Neuronal stem cell (in vitro differentiated cells): ENCODE data around the gene ARSG.
"Not testable (repeated sequence)": the region's sequence is repeated elsewhere in the genome, so short reads cannot be mapped to it uniquely, and the experiment has no call there.

Source experiments
- DNase-seq: peaks from one replicate; pipeline ENCODE4 v3.0.0-alpha.2; 2013; ENCODE audit warnings: low spot score
- H2AFZ ChIP-seq: one replicate; pipeline ENCODE4 v1.6.1; 2013; ENCODE audit warnings: mild to moderate bottlenecking, low read length, inconsistent platforms
- H2AK5ac ChIP-seq: 2 replicates; pipeline ENCODE4 v1.6.1; 2013; ENCODE audit warnings: low read depth, mild to moderate bottlenecking, inconsistent platforms, low read length, moderate library complexity, mixed read lengths
- H2BK120ac ChIP-seq: 2 replicates; pipeline ENCODE4 v1.6.1; 2013; ENCODE audit warnings: low read depth, mild to moderate bottlenecking, inconsistent platforms, low read length, moderate library complexity, mixed read lengths
- H2BK12ac ChIP-seq: one replicate; pipeline ENCODE4 v1.6.1; 2013; ENCODE audit warnings: low read length, inconsistent platforms
- H2BK15ac ChIP-seq: 2 replicates; pipeline ENCODE4 v1.6.1; 2013; ENCODE audit warnings: mild to moderate bottlenecking, low read length, inconsistent platforms, mixed read lengths
- H2BK5ac ChIP-seq: one replicate; pipeline ENCODE4 v1.6.1; 2013; ENCODE audit warnings: inconsistent platforms, mild to moderate bottlenecking, low read length, moderate library complexity
- H3K14ac ChIP-seq: one replicate; pipeline ENCODE4 v1.6.1; 2013; ENCODE audit warnings: low read length, inconsistent platforms
- H3K18ac ChIP-seq: 2 replicates; pipeline ENCODE4 v1.6.1; 2013; ENCODE audit warnings: low read length, inconsistent platforms
- H3K23ac ChIP-seq: 2 replicates; pipeline ENCODE4 v1.6.1; 2013; ENCODE audit warnings: low read depth, mild to moderate bottlenecking, mixed read lengths, low read length, inconsistent platforms; ENCODE audit not compliant: poor library complexity
- H3K27ac ChIP-seq: replicated peaks from 3 replicates; pipeline ENCODE4 v1.5.1; 2013; ENCODE audit warnings: low read length, inconsistent platforms
- H3K27me3 ChIP-seq, 3 experiments: 2 replicates each; pipeline ENCODE4 v1.6.1; 2013; ENCODE audit warnings: low read length in 3 of 3, mild to moderate bottlenecking in 2 of 3, inconsistent platforms in 1 of 3, low read depth in 1 of 3, mixed read lengths in 1 of 3, moderate library complexity in 1 of 3; ENCODE audit not compliant: control insufficient read depth in 3 of 3, insufficient read depth in 3 of 3
- H3K36me3 ChIP-seq, 2 donors: replicated peaks in 1 of 2; 2 replicates each; pipeline ENCODE4 v1.6.1; 2013; ENCODE audit warnings: low read length in 2 of 2; ENCODE audit not compliant: control insufficient read depth in 2 of 2, insufficient read depth in 2 of 2
- H3K4ac ChIP-seq: 2 replicates; pipeline ENCODE4 v1.6.1; 2013; ENCODE audit warnings: inconsistent platforms, mild to moderate bottlenecking, low read length, moderate library complexity
- H3K4me1 ChIP-seq, 2 donors: 1 replicate in 1 of 2; 2 replicates in 1 of 2; pipeline ENCODE4 v1.6.1; 2013; ENCODE audit warnings: low read length in 2 of 2, low read depth in 1 of 2; ENCODE audit not compliant: control insufficient read depth in 2 of 2, insufficient read depth in 1 of 2
- H3K4me2 ChIP-seq: one replicate; pipeline ENCODE4 v1.6.1; 2013; ENCODE audit warnings: mild to moderate bottlenecking, low read length, inconsistent platforms; ENCODE audit not compliant: insufficient read depth, poor library complexity, severe bottlenecking
- H3K4me3 ChIP-seq, 2 donors: 2 replicates each; pipeline ENCODE4 v1.5.1; 2013; ENCODE audit warnings: low read length in 2 of 2, mild to moderate bottlenecking in 2 of 2, inconsistent platforms in 1 of 2, moderate library complexity in 1 of 2
- H3K79me1 ChIP-seq: one replicate; pipeline ENCODE4 v1.6.1; 2013; ENCODE audit warnings: low read depth, mild to moderate bottlenecking, inconsistent platforms, low read length, moderate library complexity
- H3K9ac ChIP-seq: one replicate; pipeline ENCODE4 v1.6.1; 2013; ENCODE audit warnings: mild to moderate bottlenecking, low read depth, low read length, inconsistent platforms; ENCODE audit not compliant: poor library complexity
- H3K9me3 ChIP-seq, 2 donors: replicated peaks in 1 of 2; 2 replicates each; pipeline versions ENCODE3 to v1.6.1; 2013; ENCODE audit warnings: low read length in 2 of 2, mild to moderate bottlenecking in 2 of 2, inconsistent platforms in 1 of 2, low read depth in 1 of 2, mixed read lengths in 1 of 2, moderate library complexity in 1 of 2; ENCODE audit not compliant: control insufficient read depth in 2 of 2, insufficient read depth in 1 of 2
- H4K8ac ChIP-seq: one replicate; pipeline ENCODE4 v1.6.1; 2013; ENCODE audit warnings: low read depth, mild to moderate bottlenecking, inconsistent platforms, low read length, moderate library complexity
- H4K91ac ChIP-seq: one replicate; pipeline ENCODE4 v1.6.1; 2013; ENCODE audit warnings: low read length, low read depth, mild to moderate bottlenecking, inconsistent platforms; ENCODE audit not compliant: poor library complexity
- WGBS, 2 donors: extraction: QIAGEN DNeasy Blood & Tissue Kit; methylation state at CpG; one replicate each; pipeline ENCODE4 v1.1.7; 2013; ENCODE audit warnings: missing lambda C conversion rate in 2 of 2, mixed read lengths in 1 of 2; ENCODE audit not compliant: insufficient read length in 2 of 2, insufficient replicate concordance in 1 of 2; ENCODE audit errors: extremely low coverage in 2 of 2; 5-methylcytosine and 5-hydroxymethylcytosine counted together

The ARSG gene

GRCh38 chr17:68308486-68308885 lies 17.2 kb downstream of the ARSG start:
- not testable (repeated sequence) for H3K27me3 ChIP-seq, DNase-seq, H2AK5ac ChIP-seq, H3K4ac ChIP-seq, H3K23ac ChIP-seq, H3K27ac ChIP-seq, H3K4me2 ChIP-seq, H2AFZ ChIP-seq, H2BK120ac ChIP-seq, H2BK5ac ChIP-seq, H3K14ac ChIP-seq, H3K9ac ChIP-seq, H2BK12ac ChIP-seq, H3K18ac ChIP-seq, H3K4me3 ChIP-seq, H2BK15ac ChIP-seq, H4K91ac ChIP-seq, H3K79me1 ChIP-seq, H4K8ac ChIP-seq
- peaks cover 3 to 24% of the 10 kb centered on the region in 2 donors for H3K36me3 ChIP-seq
- H3K9me3 ChIP-seq = peaks cover 1 to 17% of the 10 kb centered on the region in 2 donors
- WGBS, 2 donors = no CpG with 5 or more reads among the region's 7 CpGs
- peaks cover 5 to 10% of the 10 kb centered on the region in 2 donors for H3K4me1 ChIP-seq

- WGBS, 2 donors = no CpG with 5 or more reads among the region's 28 CpGs
- H3K4ac ChIP-seq, H2AK5ac ChIP-seq, H3K4me3 ChIP-seq, H4K91ac ChIP-seq, H2BK15ac ChIP-seq, H2BK5ac ChIP-seq, H3K14ac ChIP-seq, H2BK120ac ChIP-seq, H3K27ac ChIP-seq, H3K4me2 ChIP-seq, H3K18ac ChIP-seq, H2BK12ac ChIP-seq, H3K9ac ChIP-seq, H2AFZ ChIP-seq, DNase-seq, H3K79me1 ChIP-seq, H3K23ac ChIP-seq, H4K8ac ChIP-seq, H3K27me3 ChIP-seq: not testable (repeated sequence)
- Histone ChIP-seq H3K4me1 (peaks cover 3 to 10% of the 10 kb centered on the region in 2 donors), H3K36me3 (peaks cover 3 to 24% of the 10 kb centered on the region in 2 donors), H3K9me3 (peaks cover 1 to 17% of the 10 kb centered on the region in 2 donors)
Measured at GRCh38 chr17:68309066-68309670, 17.9 kb downstream of the ARSG start.

- Histone ChIP-seq H2AK5ac (no peak overlapping the region), H3K27me3 (no peaks in the 10 kb centered on the region), H3K4me1 (peaks cover 5 to 12% of the 10 kb centered on the region in 2 donors), H2BK12ac (no peak overlapping the region), H4K91ac (no peak overlapping the region), H3K27ac (no peak overlapping the region), H3K23ac (no peak overlapping the region), H3K14ac (no peak overlapping the region), H3K9me3 (peaks cover 1 to 17% of the 10 kb centered on the region in 2 donors), H3K36me3 (peaks cover 3 to 24% of the 10 kb centered on the region in 2 donors), H3K79me1 (no peaks in the 10 kb centered on the region), H2BK5ac (no peak overlapping the region), H3K9ac (no peak overlapping the region), H4K8ac (no peak overlapping the region), H3K4ac (no peak overlapping the region), H3K4me3 (no peak overlapping the region), H2BK15ac (no peak overlapping the region), H2BK120ac (no peak overlapping the region), H3K18ac (no peak overlapping the region), H3K4me2 (no peak overlapping the region), H2AFZ (no peak overlapping the region)
- DNase-seq = no peak
- no CpG with 5 or more reads among the region's 8 CpGs for WGBS, 2 donors
Measured at GRCh38 chr17:68310152-68310551, 18.9 kb downstream of the ARSG start.

GRCh38 chr17:68314916-68315535 lies 23.7 kb downstream of the ARSG start:
- H2BK15ac ChIP-seq = no peak overlapping the region
- H2AFZ ChIP-seq = no peak overlapping the region
- no peak overlapping the region for H2BK12ac ChIP-seq
- H3K4me1 ChIP-seq = peaks cover 5 to 26% of the 10 kb centered on the region in 2 donors
- H3K18ac ChIP-seq = no peak overlapping the region
- no peak overlapping the region for H3K4me3 ChIP-seq
- no peak overlapping the region for H3K4ac ChIP-seq
- WGBS, 2 donors = no CpG with 5 or more reads among the region's 8 CpGs
- H4K91ac ChIP-seq = no peak overlapping the region
- H3K27ac ChIP-seq = no peak overlapping the region
- H4K8ac ChIP-seq = no peak overlapping the region
- H3K4me2 ChIP-seq = no peak overlapping the region
- H3K23ac ChIP-seq = no peak overlapping the region
- H3K9me3 ChIP-seq = no peaks in the 10 kb centered on the region
- no peak for DNase-seq
- no peak overlapping the region for H2BK5ac ChIP-seq
- H2AK5ac ChIP-seq = no peak overlapping the region
- no peaks in the 10 kb centered on the region for H3K27me3 ChIP-seq
- H3K14ac ChIP-seq = no peak overlapping the region
- no peak overlapping the region for H3K9ac ChIP-seq
- H2BK120ac ChIP-seq = no peak overlapping the region
- peaks cover 0 to 6% of the 10 kb centered on the region in 2 donors for H3K36me3 ChIP-seq
- no peaks in the 10 kb centered on the region for H3K79me1 ChIP-seq
